Natural killer cell (primary cell): Measurements from ENCODE around the gene FAM124B. TPM values are rescaled to one million over a fixed set of nuclear protein-coding genes. Genes with fewer than 3 reads are reported as not detected.
"Not testable (repeated sequence)": the region's sequence is repeated elsewhere in the genome, so short reads cannot be mapped to it uniquely, and the experiment has no call there.

ENCODE experiments used
- ATAC-seq, 3 donors: fragments of 150-1000 bp in 2 of 3; fragments of 200-7000 bp in 1 of 3; cut with Tn5 transposase; 1 replicate in 1 of 3; 2 replicates in 2 of 3; pipeline ENCODE4 v1.10.0; 2021; ENCODE audit warnings: mild to moderate bottlenecking in 2 of 3, moderate library complexity in 2 of 3
- DNase-seq, 2 donors: peaks; one replicate each; pipeline versions ENCODE4 v3.0.0 to v3.0.0-alpha.2; 2013 to 2021; ENCODE audit warnings: mixed read lengths in 1 of 2
- H3K27ac ChIP-seq: one replicate; pipeline ENCODE4 v1.5.1; 2013; ENCODE audit warnings: mild to moderate bottlenecking, low read length
- H3K27me3 ChIP-seq: one replicate; pipeline ENCODE4 v1.6.1; 2013; ENCODE audit warnings: low read length; ENCODE audit not compliant: control insufficient read depth, insufficient read depth
- H3K36me3 ChIP-seq: one replicate; pipeline ENCODE4 v1.6.1; 2013; ENCODE audit warnings: low read length; ENCODE audit not compliant: control insufficient read depth, insufficient read depth
- H3K4me1 ChIP-seq: one replicate; pipeline ENCODE4 v1.6.1; 2013; ENCODE audit warnings: low read length; ENCODE audit not compliant: control insufficient read depth, insufficient read depth
- H3K4me3 ChIP-seq: one replicate; pipeline ENCODE4 v1.5.1; 2013; ENCODE audit warnings: low read length
- H3K9me3 ChIP-seq: one replicate; pipeline ENCODE4 v1.6.1; 2013; ENCODE audit warnings: low read length; ENCODE audit not compliant: control insufficient read depth, insufficient read depth
- H3K27ac Mint-ChIP-seq, 2 donors: one replicate each; pipeline ENCODE4 v1.8.0; 2022; ENCODE audit warnings: mild to moderate bottlenecking in 2 of 2, mixed read lengths in 2 of 2, moderate library complexity in 1 of 2
- H3K27me3 Mint-ChIP-seq, 2 donors: one replicate each; pipeline ENCODE4 v1.8.0; 2022; ENCODE audit warnings: low read depth in 2 of 2, mixed read lengths in 2 of 2
- H3K36me3 Mint-ChIP-seq: one replicate; pipeline ENCODE4 v1.8.0; 2022; ENCODE audit warnings: mixed read lengths
- H3K4me1 Mint-ChIP-seq, 2 donors: one replicate each; pipeline ENCODE4 v1.8.0; 2022; ENCODE audit warnings: mixed read lengths in 2 of 2
- H3K4me3 Mint-ChIP-seq: one replicate; pipeline ENCODE4 v1.8.0; 2022; ENCODE audit warnings: mild to moderate bottlenecking, moderate library complexity, mixed read lengths
- H3K9me3 Mint-ChIP-seq, 2 donors: one replicate each; pipeline ENCODE4 v1.8.0; 2022; ENCODE audit warnings: mixed read lengths in 2 of 2
- CTCF ChIP-seq: fragments of 200-600 bp; IDR thresholded peaks from one replicate; pipeline ENCODE4 v1.8.0; 2022; ENCODE audit warnings: antibody characterized with exemption
- WGBS: methylation state at CpG from one replicate; pipeline ENCODE4 v1.1.7; 2013; ENCODE audit warnings: missing lambda C conversion rate; ENCODE audit not compliant: insufficient coverage; 5-methylcytosine and 5-hydroxymethylcytosine counted together
- intact Hi-C: fragments of 100-400 bp; cut with micrococcal nuclease; formaldehyde crosslinking; loops from one replicate; pipeline ENCODE4 v1.14.2; 2022
- total RNA-seq, 4 donors: library from RNA; stranded (reverse); fragments of 120-200 nt in 1 of 4; gene quantifications; one replicate each; pipeline versions ENCODE4 v1.2.3 to v1.2.4, GENCODE V29; 2013 to 2022

The FAM124B gene
- total RNA-seq, 3 donors from 2014 or later (not counting 1 experiment from before 2014, with no cell fraction given) = 1.9 to 6.1 (median 2.4) TPM

- ATAC-seq (no peak), DNase-seq (no peak)
- no peak for TF ChIP-seq CTCF
- Histone ChIP-seq H3K4me3 (no peak overlapping the region), H3K27me3 (no peaks in the 10 kb centered on the region), H3K4me1 (peaks cover 9% of the 10 kb centered on the region), H3K9me3 (no peaks in the 10 kb centered on the region), H3K36me3 (no peaks in the 10 kb centered on the region), H3K27ac (no peak overlapping the region)
- H3K4me1 Mint-ChIP-seq = peaks cover 0 to 4% of the 10 kb centered on the region in 2 donors
- no peaks in the 10 kb centered on the region for H3K36me3 Mint-ChIP-seq
- H3K4me3 Mint-ChIP-seq = no peak overlapping the region
- intact Hi-C loops = no loop called here
- H3K27me3 Mint-ChIP-seq = no peaks in the 10 kb centered on the region
- H3K27ac Mint-ChIP-seq = no peak overlapping the region
- WGBS = 89% methylated on average over 3 of the region's 4 CpGs
- H3K9me3 Mint-ChIP-seq = no peaks in the 10 kb centered on the region
Measured at GRCh38 chr2:224392545-224392944, 9.4 kb downstream of the FAM124B start.

DNA sequence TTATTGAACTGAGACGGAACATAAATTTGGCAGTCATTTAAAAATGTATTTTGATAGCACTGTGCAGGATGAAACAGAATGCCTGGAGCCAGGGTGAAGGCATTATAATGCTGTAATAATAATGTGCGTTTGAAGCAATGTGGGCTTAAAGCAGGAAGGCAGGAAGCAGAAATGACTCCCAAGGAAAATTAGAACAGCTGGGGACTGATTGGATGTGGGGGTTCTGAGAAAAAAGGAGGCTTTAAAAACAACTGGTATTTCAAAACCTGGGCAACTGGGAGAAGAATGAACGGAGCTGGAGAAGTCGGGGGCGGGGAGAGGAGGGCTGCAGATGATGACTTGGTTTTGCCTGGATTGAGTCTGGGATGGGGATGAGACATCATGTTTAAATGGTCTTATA is 12.6 kb downstream of the FAM124B start:
- Histone ChIP-seq H3K27ac (no peak overlapping the region), H3K9me3 (no peaks in the 10 kb centered on the region), H3K36me3 (no peaks in the 10 kb centered on the region), H3K4me3 (no peak overlapping the region), H3K27me3 (no peaks in the 10 kb centered on the region), H3K4me1 (no peaks in the 10 kb centered on the region)
- ATAC-seq (no peak), DNase-seq (no peak)
- Mint-ChIP-seq H3K4me3 (no peak overlapping the region), H3K27me3 (no peaks in the 10 kb centered on the region), H3K4me1 (no peaks in the 10 kb centered on the region), H3K36me3 (no peaks in the 10 kb centered on the region), H3K27ac (no peak overlapping the region), H3K9me3 (no peaks in the 10 kb centered on the region)
- intact Hi-C loops = no loop called here
- WGBS = 93% methylated on average over 5 of the region's 5 CpGs
- no peak for TF ChIP-seq CTCF

GRCh38 chr2:224386876-224387275 is 15.0 kb downstream of the FAM124B start:
- no peak overlapping the region for H3K27ac Mint-ChIP-seq
- no peak overlapping the region for H3K4me3 ChIP-seq
- H3K27ac ChIP-seq = no peak overlapping the region
- WGBS = 88% methylated on average over 1 of the region's 2 CpGs
- H3K27me3 ChIP-seq = no peaks in the 10 kb centered on the region
- DNase-seq (no peak), ATAC-seq (no peak)
- no peak for TF ChIP-seq CTCF
- H3K9me3 ChIP-seq = no peaks in the 10 kb centered on the region
- intact Hi-C loops = no loop called here
- H3K4me1 Mint-ChIP-seq = no peaks in the 10 kb centered on the region
- H3K4me1 ChIP-seq = no peaks in the 10 kb centered on the region
- no peaks in the 10 kb centered on the region for H3K27me3 Mint-ChIP-seq
- H3K36me3 Mint-ChIP-seq = no peaks in the 10 kb centered on the region
- no peak overlapping the region for H3K4me3 Mint-ChIP-seq
- H3K9me3 Mint-ChIP-seq = no peaks in the 10 kb centered on the region
- no peaks in the 10 kb centered on the region for H3K36me3 ChIP-seq

DNA sequence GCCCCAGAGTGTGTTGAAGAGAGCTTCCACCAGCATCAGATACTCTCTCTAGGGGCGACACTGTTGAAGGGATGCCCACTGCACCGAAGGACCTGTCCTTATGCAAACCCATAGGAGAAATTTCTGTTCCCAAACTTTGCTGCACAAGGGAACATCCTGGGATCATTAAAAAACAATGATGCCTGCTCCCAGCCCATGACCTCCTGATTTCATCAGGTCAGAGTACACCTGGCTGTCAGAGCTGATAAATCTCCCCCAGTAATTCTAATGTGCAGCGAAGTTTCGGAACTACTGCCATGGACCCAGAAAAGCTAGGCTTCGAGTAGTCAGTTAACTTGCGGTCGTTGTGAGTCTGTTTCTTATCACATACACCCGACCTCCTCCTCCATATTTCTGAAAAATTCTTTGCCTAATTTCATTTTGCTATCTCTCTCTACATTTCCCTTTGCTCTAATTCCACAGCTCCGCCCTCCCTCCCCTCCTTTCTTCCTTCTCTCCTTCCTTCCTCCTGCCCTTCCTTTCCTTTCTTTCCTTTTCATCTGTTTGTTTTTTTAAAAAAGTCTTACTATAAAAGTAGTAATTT is 18.8 kb downstream of the FAM124B start:
- Histone ChIP-seq H3K27me3 (no peaks in the 10 kb centered on the region), H3K4me3 (no peak overlapping the region), H3K27ac (no peak overlapping the region), H3K9me3 (no peaks in the 10 kb centered on the region), H3K4me1 (no peaks in the 10 kb centered on the region), H3K36me3 (no peaks in the 10 kb centered on the region)
- no peaks in the 10 kb centered on the region for H3K9me3 Mint-ChIP-seq
- no peak overlapping the region for H3K27ac Mint-ChIP-seq
- WGBS = 88% methylated on average over 9 of the region's 9 CpGs
- TF ChIP-seq CTCF = no peak
- no peak overlapping the region for H3K4me3 Mint-ChIP-seq
- intact Hi-C loops = no loop called here
- DNase-seq (no peak), ATAC-seq (no peak)
- no peaks in the 10 kb centered on the region for H3K4me1 Mint-ChIP-seq
- H3K27me3 Mint-ChIP-seq = no peaks in the 10 kb centered on the region
- H3K36me3 Mint-ChIP-seq = no peaks in the 10 kb centered on the region

DNA sequence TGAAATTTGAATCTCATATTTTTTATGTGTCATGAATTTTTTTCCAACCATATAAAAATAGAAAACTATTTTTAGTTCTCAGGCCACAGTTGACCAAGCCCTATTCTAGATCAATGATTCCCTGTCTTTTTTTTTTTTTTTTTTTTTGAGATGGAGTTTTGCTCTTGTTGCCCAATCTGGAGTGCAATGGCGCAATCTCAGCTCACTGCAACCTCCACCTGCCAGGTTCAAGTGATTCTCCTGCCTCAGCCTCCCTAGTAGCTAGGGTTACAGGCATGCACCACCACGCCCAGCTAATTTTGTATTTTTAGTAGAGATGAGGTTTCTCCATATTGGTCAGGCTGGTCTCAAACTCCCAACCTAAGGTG is 19.6 kb downstream of the FAM124B start:
- ATAC-seq, H3K4me1 ChIP-seq, DNase-seq, H3K4me3 ChIP-seq, intact Hi-C loops, H3K9me3 Mint-ChIP-seq, H3K27ac ChIP-seq, H3K27ac Mint-ChIP-seq, H3K4me1 Mint-ChIP-seq, H3K36me3 Mint-ChIP-seq, H3K9me3 ChIP-seq, H3K36me3 ChIP-seq, H3K27me3 ChIP-seq, H3K27me3 Mint-ChIP-seq, H3K4me3 Mint-ChIP-seq: not testable (repeated sequence)
- 100% methylated on average over 1 of the region's 2 CpGs for WGBS
